CD4-positive, alpha-beta T cell treated with Interleukin-6 for 4 hours (primary cell): ENCODE data around the gene WDR3.

Source experiments
- DNase-seq: peaks from one replicate; pipeline ENCODE4 v3.0.0-alpha.2; 2020; ENCODE audit warnings: mixed read lengths

Gene WDR3

GRCh38 chr1:117959364-117959763, 29.8 kb downstream of the WDR3 start:
- DNase-seq: no peak

GRCh38 chr1:117964290-117965038, 34.9 kb downstream of the WDR3 start:
- no peak for DNase-seq

- DNase-seq: no peak
These were observed 37.9 kb downstream of the WDR3 start for GRCh38 chr1:117967477-117967876.

GRCh38 chr1:117967881-117968280, 38.3 kb downstream of the WDR3 start:
- DNase-seq: no peak

- no peak for DNase-seq
These were observed 40.7 kb downstream of the WDR3 start for GRCh38 chr1:117970252-117970651.

- DNase-seq: no peak
These were observed 42.2 kb downstream of the WDR3 start for GRCh38 chr1:117971777-117972176.

- no peak for DNase-seq
These were observed 46.8 kb downstream of the WDR3 start for GRCh38 chr1:117976381-117976780.

- no peak for DNase-seq
These were observed 52.1 kb downstream of the WDR3 start for GRCh38 chr1:117981455-117982192.

GRCh38 chr1:117985239-117985638, 55.7 kb downstream of the WDR3 start:
- no peak for DNase-seq

GRCh38 chr1:117985973-117986372, 56.4 kb downstream of the WDR3 start:
- DNase-seq: no peak

- no peak for DNase-seq
These were observed 74.8 kb downstream of the WDR3 start for GRCh38 chr1:118004312-118004711.

- no peak for DNase-seq
These were observed 77.9 kb downstream of the WDR3 start for GRCh38 chr1:118007391-118007790.

GRCh38 chr1:118008011-118008410, 78.5 kb downstream of the WDR3 start:
- no peak for DNase-seq

- DNase-seq: no peak
These were observed 83.1 kb downstream of the WDR3 start for GRCh38 chr1:118012515-118013124.

- no peak for DNase-seq
These were observed 83.8 kb downstream of the WDR3 start for GRCh38 chr1:118013336-118013735.

GRCh38 chr1:118013938-118014337, 84.4 kb downstream of the WDR3 start:
- no peak for DNase-seq
